NCI-H2196 (cell line): ENCODE measurements around the gene RELN.
"Not testable (repeated sequence)": the region's sequence is repeated elsewhere in the genome, so short reads cannot be mapped to it uniquely, and the experiment has no call there.

Source experiments
- DNase-seq: peaks from one replicate; lab custom pipeline; 2025; ENCODE audit not compliant: unreplicated experiment; lab: John Stamatoyannopoulos, UW

The RELN gene

DNA sequence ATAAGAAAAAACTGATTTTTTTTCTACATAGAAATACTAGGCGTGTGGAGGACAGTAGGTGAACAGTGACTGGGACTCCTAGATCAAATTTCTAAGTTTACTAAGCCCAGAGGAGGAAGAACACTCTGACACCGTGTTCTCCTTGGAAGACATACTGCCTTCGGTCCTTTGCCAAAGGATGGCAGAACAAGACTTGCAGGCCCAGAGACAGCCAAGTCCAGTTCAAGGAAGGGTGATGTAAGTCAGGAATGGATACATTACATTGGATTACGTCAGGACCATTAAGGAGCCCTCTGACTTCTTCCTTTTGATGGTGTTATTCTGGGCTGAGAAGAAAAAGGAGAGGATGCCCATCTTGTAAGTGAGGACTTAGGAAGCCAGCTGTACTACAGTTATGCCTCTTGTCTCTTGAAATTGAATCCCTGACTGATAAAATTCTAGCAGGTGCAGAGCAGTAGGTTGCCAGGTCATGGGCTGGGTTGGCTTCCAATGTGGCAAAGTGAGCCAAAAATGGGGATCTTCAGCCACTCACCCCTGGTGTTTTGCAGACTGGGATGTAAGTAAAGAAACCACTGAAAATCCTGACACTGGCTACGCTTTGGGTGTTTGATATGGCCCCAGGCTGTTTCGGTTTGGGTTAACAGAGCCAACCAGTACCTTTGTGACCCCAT, 45.1 kb downstream of the RELN start:
- peak; percentile 83 for DNase-seq

GRCh38 chr7:103941976-103942375, 47.5 kb downstream of the RELN start:
- no peak for DNase-seq

GRCh38 chr7:103940382-103941268, 48.8 kb downstream of the RELN start:
- DNase-seq, result no peak

DNA sequence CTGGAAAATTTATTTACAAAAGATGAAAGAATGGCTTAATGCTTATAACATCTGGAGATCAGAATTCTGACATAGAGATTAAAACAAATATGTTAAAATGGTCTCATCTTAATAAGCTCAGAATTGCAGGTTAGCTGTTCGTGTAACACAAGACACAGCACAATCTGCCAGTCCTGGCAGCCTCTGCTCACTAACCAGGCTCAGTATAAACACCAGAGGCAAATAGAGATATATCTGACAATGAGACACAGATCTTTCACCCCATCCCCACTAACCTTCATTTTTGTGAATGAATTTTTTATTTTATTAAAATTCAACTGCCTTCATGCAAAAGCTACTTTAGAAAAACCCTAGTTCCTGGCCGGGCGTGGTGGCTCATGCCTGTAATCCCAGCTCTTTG, 51.8 kb downstream of the RELN start:
- DNase-seq, result no peak

DNA sequence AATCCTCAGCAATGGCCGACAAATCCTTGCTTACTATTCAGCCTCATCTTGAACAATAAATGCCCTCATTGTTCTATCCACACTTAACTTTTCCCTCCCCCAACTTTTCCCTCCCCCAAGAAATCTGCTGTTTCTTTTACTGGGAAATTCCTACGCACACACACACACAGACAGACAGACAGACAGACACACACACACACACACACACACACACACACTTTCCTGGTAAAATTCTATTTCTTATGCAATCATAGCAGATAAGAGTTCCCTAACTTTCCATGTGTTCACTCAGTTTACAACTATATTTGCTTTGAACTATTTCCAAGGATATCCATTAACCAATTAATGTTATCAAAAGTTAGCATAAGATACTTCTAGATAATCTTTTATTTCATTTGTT, 52.9 kb downstream of the RELN start:
- no peak for DNase-seq

- DNase-seq, result no peak
Measured at GRCh38 chr7:103934508-103934907, 55.0 kb downstream of the RELN start.

GRCh38 chr7:103932389-103932788, 57.1 kb downstream of the RELN start:
- DNase-seq, result peak; percentile 39

- DNase-seq, result peak; percentile 78
Measured at GRCh38 chr7:103929901-103930311, 59.6 kb downstream of the RELN start.

DNA sequence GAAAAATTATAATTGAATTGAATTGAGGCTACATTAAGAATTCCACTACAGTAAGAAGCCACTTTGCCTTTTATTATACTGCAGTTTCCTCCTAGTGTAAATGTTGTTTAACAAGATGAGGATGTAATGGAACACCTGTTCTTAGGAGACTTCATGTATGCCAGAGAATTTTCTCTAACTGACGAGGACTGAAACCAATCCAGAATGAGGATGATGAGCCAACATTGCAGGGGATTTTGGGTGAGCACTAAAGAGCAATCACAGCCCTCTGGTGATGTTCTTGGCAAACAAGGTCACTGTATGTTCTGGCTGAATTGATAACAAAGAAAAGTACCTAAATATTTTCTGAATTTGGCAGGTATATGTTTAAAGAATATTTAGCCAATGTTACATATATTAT, 60.9 kb downstream of the RELN start:
- no peak for DNase-seq

GRCh38 chr7:103924184-103924583, 65.3 kb downstream of the RELN start:
- DNase-seq, result no peak

GRCh38 chr7:103922407-103922806, 67.1 kb downstream of the RELN start:
- no peak for DNase-seq

DNA sequence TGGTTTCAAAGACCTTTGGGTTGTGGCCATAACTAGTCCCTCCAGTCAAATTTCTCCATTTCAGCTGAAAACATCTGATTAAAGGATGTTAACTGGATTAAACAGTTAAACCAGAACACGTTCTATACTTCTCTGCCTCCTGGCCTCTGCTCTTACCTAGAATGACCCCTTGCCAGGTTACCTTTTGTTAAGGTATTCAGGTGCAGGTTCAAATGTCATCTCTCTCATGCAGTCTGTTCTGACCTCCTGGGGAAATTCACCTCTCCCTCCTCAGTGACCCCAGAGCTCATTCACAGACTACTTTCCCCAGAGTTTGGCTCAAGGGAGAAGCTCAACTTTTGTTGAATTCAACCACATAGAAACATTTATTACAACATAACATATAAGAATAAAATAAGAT, 67.8 kb downstream of the RELN start:
- no peak for DNase-seq

DNA sequence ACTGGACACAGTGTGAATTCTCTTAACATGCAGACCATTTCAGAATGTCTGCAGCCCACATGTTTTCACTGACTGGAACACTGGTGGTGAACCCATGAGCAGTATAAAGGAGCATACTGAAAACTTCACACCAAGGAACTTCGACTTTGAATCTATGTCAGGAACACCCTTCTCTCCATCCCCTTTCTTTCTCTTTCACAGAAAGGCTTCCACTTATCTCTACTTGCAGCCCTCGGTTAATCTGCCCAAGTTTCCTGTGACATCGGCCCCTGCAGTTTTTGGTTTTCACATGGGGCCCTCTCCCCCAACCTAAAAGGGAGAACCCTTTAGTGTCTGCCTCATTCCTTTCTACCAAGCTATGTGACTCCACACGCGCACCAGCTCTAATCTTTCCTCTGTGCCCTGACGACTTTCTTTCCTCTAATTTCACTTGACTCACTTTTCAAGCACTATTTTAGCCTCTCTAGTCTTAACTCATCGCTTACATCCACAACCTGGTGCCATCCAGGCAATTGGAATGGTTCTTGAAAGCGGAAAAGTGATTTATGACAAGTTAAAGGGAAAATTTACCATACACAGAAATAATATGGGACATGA, 70.1 kb downstream of the RELN start:
- DNase-seq, result no peak

DNA sequence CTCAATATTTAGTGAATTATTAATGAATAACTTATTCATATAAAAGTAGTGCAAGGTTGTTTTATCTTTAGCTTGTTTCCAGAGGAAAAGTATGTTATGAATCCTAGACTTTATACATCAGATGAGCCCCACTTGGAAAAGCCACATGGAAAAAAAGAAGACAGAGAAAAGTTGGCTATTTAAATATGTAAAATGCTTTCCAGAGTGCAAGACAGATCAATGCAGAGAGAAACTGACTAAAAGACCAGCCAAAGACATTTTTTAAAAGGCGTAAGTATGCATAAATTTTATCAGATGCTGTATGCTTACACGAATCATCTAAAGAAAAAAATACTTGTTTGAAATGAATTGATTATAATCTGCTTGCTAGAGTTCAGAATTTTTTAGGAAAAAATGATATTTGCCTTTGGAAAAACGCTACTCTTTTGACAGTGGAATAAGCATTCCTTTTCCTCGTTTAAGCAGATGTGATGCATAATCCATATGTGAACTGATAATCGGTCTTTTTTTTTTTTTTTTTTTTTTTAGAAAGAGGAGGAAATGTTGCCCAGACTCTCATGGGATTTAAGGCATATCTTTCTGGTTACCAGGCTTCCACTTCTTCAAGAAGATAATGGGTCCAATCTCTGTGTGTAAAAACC, 70.7 kb downstream of the RELN start:
- DNase-seq, result no peak

DNA sequence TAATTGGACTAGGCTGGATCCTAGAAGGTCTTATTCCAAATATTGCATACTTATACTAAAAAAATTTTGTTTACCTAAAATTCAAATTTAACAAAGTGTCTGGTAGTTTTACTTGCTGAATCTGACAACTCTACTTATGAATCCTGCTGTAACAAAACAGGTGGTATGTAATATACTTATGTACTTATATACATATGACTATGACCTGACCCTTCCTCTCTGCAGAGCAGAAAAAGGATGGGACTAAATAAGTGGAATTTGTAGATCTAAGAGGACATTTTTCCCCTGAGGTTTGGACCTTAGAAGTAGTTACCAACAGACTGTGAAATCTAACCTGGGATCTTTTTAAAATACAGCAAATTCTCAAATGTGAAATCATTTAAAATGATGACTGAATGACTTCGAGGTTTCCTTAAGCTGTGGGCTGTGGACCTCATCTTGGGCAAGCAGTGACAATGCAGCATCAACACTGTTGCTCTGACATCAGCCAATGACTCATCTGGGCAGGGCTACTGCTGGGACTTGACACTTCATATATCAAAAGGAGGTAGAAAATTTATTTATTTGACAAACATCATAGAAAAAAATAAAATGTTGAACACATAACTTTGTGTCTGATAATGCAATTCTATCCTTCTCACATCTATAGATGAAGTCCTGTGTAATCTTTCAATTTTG, 73.6 kb downstream of the RELN start:
- peak; percentile 33 for DNase-seq

DNA sequence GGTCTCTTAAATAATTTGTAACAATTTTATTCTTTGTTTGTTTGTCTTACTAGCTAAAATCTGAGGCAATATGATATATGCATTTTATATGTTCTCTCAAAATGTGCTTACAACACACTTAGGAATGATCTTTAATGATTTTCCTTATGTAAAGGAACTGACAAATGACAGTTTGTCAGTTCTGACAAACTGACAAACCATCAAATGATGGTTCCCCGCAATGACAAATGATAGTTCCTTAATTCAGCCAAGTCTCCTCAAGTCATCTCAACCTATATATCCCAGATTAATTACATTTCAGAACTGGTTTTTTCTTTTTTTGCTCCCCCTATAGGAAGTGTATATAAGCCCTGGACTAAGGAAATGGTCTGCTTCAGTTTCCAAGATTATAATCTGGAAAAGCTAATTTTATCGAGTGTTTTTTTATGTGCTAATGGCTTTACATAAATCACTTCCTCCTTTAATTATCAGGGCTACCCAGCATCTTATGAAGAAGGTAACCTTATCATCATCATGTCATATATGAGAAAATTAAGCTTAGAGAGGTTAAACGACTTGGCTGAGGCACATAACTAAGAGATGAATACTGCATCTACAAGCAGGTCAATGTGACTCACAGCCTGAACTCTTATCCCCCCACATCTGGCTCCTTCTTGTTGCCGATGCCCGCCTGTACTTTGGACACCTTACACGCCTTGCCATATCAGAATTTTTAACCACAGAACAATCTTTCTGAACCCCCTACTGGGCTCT, 75.1 kb downstream of the RELN start:
- no peak for DNase-seq

GRCh38 chr7:103912891-103913605, 76.4 kb downstream of the RELN start:
- DNase-seq, result no peak

- DNase-seq, result not testable (repeated sequence)
Measured at GRCh38 chr7:103911015-103911414, 78.4 kb downstream of the RELN start.

- DNase-seq, result no peak
Measured at GRCh38 chr7:103905997-103906396, 83.5 kb downstream of the RELN start.

GRCh38 chr7:103902917-103903316, 86.5 kb downstream of the RELN start:
- DNase-seq, result no peak
